ENCODE measurements around the gene DTL. TPM values are rescaled to one million over a fixed set of nuclear protein-coding genes. Genes with fewer than 3 reads are reported as not detected.

The DTL gene
- total RNA-seq, 4 donors from 2014 or later = 0.06 to 0.17 (median 0.17) TPM; not detected in 1

DNA sequence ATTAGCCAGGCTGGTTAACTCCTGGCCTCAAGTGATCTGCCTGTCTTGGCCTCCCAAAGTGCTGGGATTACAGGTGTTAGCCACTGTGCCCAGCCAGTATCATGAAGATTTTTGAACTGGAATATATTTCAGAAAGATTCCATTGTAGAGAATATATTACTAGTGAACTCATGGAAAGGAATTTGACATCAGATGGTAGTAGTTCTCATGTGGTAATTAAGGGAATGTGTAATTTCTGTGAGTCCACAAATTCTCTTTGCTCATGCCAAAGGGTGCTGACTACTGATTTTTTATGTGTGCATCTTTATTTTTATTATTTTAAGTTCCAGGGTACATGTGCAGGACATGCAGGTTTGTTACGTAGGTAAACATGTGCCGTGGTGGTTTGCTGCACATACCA is 10.4 kb downstream of the DTL start:
- Histone ChIP-seq H3K36me3 (no peaks in the 10 kb centered on the region), H3K27ac (replicated peaks in 1 of 4) (no peak overlapping the region), H3K27me3 (no peaks in the 10 kb centered on the region), H3K9me3 (no peaks in the 10 kb centered on the region), H3K4me1 (no peaks in the 10 kb centered on the region), H3K4me3 (no peak overlapping the region)
- DNase-seq (ENCODE audit: extremely low spot score) = no peak
- WGBS = 96% methylated on average over 2 of the region's 2 CpGs
- no peak for TF ChIP-seq EP300 (IDR thresholded peaks at IDR 0.05)
- TF ChIP-seq, protein P1, sequence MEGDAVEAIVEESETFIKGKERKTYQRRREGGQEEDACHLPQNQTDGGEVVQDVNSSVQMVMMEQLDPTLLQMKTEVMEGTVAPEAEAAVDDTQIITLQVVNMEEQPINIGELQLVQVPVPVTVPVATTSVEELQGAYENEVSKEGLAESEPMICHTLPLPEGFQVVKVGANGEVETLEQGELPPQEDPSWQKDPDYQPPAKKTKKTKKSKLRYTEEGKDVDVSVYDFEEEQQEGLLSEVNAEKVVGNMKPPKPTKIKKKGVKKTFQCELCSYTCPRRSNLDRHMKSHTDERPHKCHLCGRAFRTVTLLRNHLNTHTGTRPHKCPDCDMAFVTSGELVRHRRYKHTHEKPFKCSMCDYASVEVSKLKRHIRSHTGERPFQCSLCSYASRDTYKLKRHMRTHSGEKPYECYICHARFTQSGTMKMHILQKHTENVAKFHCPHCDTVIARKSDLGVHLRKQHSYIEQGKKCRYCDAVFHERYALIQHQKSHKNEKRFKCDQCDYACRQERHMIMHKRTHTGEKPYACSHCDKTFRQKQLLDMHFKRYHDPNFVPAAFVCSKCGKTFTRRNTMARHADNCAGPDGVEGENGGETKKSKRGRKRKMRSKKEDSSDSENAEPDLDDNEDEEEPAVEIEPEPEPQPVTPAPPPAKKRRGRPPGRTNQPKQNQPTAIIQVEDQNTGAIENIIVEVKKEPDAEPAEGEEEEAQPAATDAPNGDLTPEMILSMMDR (IDR thresholded peaks at IDR 0.05) = no peak
- TF ChIP-seq POLR2AphosphoS5 (IDR thresholded peaks at IDR 0.05) = no peak
- no peak for TF ChIP-seq POLR2A (IDR thresholded peaks at IDR 0.05; ENCODE audit: low read depth)
- intact Hi-C loops (cut with DNase I) = no loop called here

GRCh38 chr1:212053993-212054392 is 18.4 kb downstream of the DTL start:
- intact Hi-C loops (cut with DNase I) = no loop called here
- TF ChIP-seq POLR2A (IDR thresholded peaks at IDR 0.05; ENCODE audit: low read depth) (no peak), POLR2AphosphoS5 (IDR thresholded peaks at IDR 0.05) (no peak), EP300 (IDR thresholded peaks at IDR 0.05) (no peak)
- TF ChIP-seq, protein P1 (IDR thresholded peaks at IDR 0.05) = no peak
- Histone ChIP-seq H3K36me3 (no peaks in the 10 kb centered on the region), H3K9me3 (peaks cover 0 to 9% (median 0%) of the 10 kb centered on the region in 4 donors), H3K4me1 (no peaks in the 10 kb centered on the region), H3K4me3 (no peak overlapping the region), H3K27ac (replicated peaks in 1 of 4) (no peak overlapping the region), H3K27me3 (no peaks in the 10 kb centered on the region)
- no peak for DNase-seq (ENCODE audit: extremely low spot score)
- 86% methylated on average over 1 of the region's 1 CpG for WGBS

GRCh38 chr1:212055333-212055732 is 19.8 kb downstream of the DTL start:
- Histone ChIP-seq H3K4me3 (no peak overlapping the region), H3K36me3 (no peaks in the 10 kb centered on the region), H3K4me1 (no peaks in the 10 kb centered on the region), H3K9me3 (peaks cover 0 to 9% (median 0%) of the 10 kb centered on the region in 4 donors), H3K27me3 (no peaks in the 10 kb centered on the region), H3K27ac (replicated peaks in 1 of 4) (no peak overlapping the region)
- TF ChIP-seq EP300 (IDR thresholded peaks at IDR 0.05) = no peak
- TF ChIP-seq, protein P1 (IDR thresholded peaks at IDR 0.05) = no peak
- TF ChIP-seq POLR2AphosphoS5 (IDR thresholded peaks at IDR 0.05) = no peak
- TF ChIP-seq POLR2A (IDR thresholded peaks at IDR 0.05; ENCODE audit: low read depth) = no peak
- no peak for DNase-seq (ENCODE audit: extremely low spot score)
- 83% methylated on average over 2 of the region's 2 CpGs for WGBS
- intact Hi-C loops (cut with DNase I) = no loop called here

GRCh38 chr1:212060632-212061472 is 25.3 kb downstream of the DTL start:
- H3K4me1 ChIP-seq = no peaks in the 10 kb centered on the region

More at GRCh38 chr1:212060632-212061472, 25.3 kb downstream of the DTL start:
- H3K27me3 ChIP-seq = no peaks in the 10 kb centered on the region
- H3K9me3 ChIP-seq = peaks cover 0 to 9% (median 0%) of the 10 kb centered on the region in 4 donors
- no peak overlapping the region for H3K4me3 ChIP-seq
- DNase-seq (ENCODE audit: extremely low spot score) = no peak
- no peaks in the 10 kb centered on the region for H3K36me3 ChIP-seq
- TF ChIP-seq POLR2AphosphoS5 (IDR thresholded peaks at IDR 0.05) (no peak), EP300 (IDR thresholded peaks at IDR 0.05) (no peak), POLR2A (IDR thresholded peaks at IDR 0.05; ENCODE audit: low read depth) (no peak)
- TF ChIP-seq, protein P1 (IDR thresholded peaks at IDR 0.05) = no peak
- 77% methylated on average over 6 of the region's 6 CpGs for WGBS
- H3K27ac ChIP-seq (replicated peaks in 1 of 4) = no peak overlapping the region
- intact Hi-C loops (cut with DNase I) = no loop called here
